ENCODE measurements around the gene IFIH1. TPM values are rescaled to one million over a fixed set of nuclear protein-coding genes. Genes with fewer than 3 reads are reported as not detected.

The IFIH1 gene
- total and polyA plus RNA-seq, 9 of the 15 experiments (the other 6 are each of a cell fraction or from before 2014, with no cell fraction given) = 0.15 to 1.2 (median 0.60) TPM; not detected in 1

- TF ChIP-seq TOE1 (IDR thresholded peaks at IDR 0.05; ENCODE audit: borderline replicate concordance) (no peak), TOE1 (CRISPR knock-in tag; IDR thresholded peaks at IDR 0.05; ENCODE audit: borderline replicate concordance, low read depth) (no peak), MCM7 (IDR thresholded peaks at IDR 0.05) (no peak), CLOCK (CRISPR knock-in tag; IDR thresholded peaks at IDR 0.05; ENCODE audit: borderline replicate concordance) (no peak), EGR1 (conservative IDR thresholded peaks at IDR 0.05) (no peak), SRSF3 (IDR thresholded peaks at IDR 0.05; ENCODE audit: insufficient read depth, low read length) (no peak)
- TF ChIP-seq, protein P1, sequence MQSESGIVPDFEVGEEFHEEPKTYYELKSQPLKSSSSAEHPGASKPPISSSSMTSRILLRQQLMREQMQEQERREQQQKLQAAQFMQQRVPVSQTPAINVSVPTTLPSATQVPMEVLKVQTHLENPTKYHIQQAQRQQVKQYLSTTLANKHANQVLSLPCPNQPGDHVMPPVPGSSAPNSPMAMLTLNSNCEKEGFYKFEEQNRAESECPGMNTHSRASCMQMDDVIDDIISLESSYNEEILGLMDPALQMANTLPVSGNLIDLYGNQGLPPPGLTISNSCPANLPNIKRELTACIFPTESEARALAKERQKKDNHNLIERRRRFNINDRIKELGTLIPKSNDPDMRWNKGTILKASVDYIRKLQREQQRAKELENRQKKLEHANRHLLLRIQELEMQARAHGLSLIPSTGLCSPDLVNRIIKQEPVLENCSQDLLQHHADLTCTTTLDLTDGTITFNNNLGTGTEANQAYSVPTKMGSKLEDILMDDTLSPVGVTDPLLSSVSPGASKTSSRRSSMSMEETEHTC (IDR thresholded peaks at IDR 0.05) = no peak
These were observed 60.3 kb downstream of the IFIH1 start (continued) for GRCh38 chr2:162258169-162258568.

DNA sequence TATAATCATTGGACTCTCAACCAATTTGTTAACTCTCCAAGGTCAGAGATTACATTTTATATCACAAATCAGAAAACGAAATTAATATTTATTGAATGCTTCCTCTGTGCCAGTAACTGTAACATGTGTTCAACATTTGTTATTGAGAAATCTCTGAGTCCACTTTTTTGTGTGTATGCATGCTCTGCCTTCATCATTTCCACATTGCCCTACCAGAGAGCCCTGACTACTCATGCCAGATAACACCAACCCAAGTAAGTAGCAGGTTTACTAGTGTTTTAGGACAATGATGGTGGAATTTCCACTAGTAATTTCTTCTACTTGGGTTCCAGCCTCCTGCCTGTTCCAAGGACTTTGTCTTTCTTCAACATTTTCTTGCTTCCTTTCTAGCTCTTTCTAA, 61.1 kb downstream of the IFIH1 start:
- Histone ChIP-seq H3K27ac (ENCODE audit: extremely low read depth, low read depth, low read length) (no peak overlapping the region), H4K20me1 (replicated peaks; ENCODE audit: control insufficient read depth, insufficient read depth, low read length) (no peaks in the 10 kb centered on the region), H3K4me2 (ENCODE audit: insufficient read depth, low read length) (no peak overlapping the region), H3K36me3 (ENCODE audit: control insufficient read depth, insufficient read depth, low read length) (no peaks in the 10 kb centered on the region), H3K79me2 (ENCODE audit: control insufficient read depth, insufficient read depth, low read length) (no peaks in the 10 kb centered on the region), H2AFZ (ENCODE audit: low read depth, low read length) (no peak overlapping the region), H3K4me1 (replicated peaks in 1 of 2; ENCODE audit: control insufficient read depth in 2 of 2, insufficient read depth in 2 of 2, low read length in 2 of 2) (no peaks in the 10 kb centered on the region), H3K4me3 (no peak overlapping the region), H3K27me3 (ENCODE audit: control insufficient read depth in 2 of 2, insufficient read depth in 2 of 2, low read length in 2 of 2) (no peaks in the 10 kb centered on the region), H3K9me1 (ENCODE audit: control insufficient read depth, insufficient read depth, low read length) (no peaks in the 10 kb centered on the region), H3K9me3 (replicated peaks; ENCODE audit: control insufficient read depth, insufficient read depth, low read depth, low read length) (no peaks in the 10 kb centered on the region; the same call in 1 of the 2 replicates), H3K9ac (ENCODE audit: insufficient read depth in 1 of 2, low read depth in 2 of 2, low read length in 2 of 2) (no peak overlapping the region)
- WGBS (ENCODE audit: insufficient coverage, low coverage, missing lambda C conversion rate) = 0% methylated on average over 1 of the region's 1 CpG
- ChIA-PET CTCF (ENCODE audit: low intra/inter-chr PET ratio) (no interaction called here), POLR2A (no interaction called here)
- in situ Hi-C loops (cut with MboI) = no loop called here
- no TSS peak for BruUV-seq (replicated peaks)
- ATAC-seq = no peak
- no peak for DNase-seq (ENCODE audit: extremely low read depth in 1 of 4, low spot score in 3 of 4)
- intact Hi-C loops (cut with micrococcal nuclease) = no loop called here
- FAIRE-seq = no peak
- TF ChIP-seq HCFC1 (IDR thresholded peaks at IDR 0.05; ENCODE audit: low read depth, low read length) (no peak), ATF7 (IDR thresholded peaks at IDR 0.05) (no peak), IFI16 (CRISPR knock-in tag; IDR thresholded peaks at IDR 0.05) (no peak)
- TF ChIP-seq, protein P2, sequence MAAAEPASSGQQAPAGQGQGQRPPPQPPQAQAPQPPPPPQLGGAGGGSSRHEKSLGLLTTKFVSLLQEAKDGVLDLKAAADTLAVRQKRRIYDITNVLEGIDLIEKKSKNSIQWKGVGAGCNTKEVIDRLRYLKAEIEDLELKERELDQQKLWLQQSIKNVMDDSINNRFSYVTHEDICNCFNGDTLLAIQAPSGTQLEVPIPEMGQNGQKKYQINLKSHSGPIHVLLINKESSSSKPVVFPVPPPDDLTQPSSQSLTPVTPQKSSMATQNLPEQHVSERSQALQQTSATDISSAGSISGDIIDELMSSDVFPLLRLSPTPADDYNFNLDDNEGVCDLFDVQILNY (CRISPR knock-in tag; IDR thresholded peaks at IDR 0.05) = no peak
- TF ChIP-seq, protein P3, sequence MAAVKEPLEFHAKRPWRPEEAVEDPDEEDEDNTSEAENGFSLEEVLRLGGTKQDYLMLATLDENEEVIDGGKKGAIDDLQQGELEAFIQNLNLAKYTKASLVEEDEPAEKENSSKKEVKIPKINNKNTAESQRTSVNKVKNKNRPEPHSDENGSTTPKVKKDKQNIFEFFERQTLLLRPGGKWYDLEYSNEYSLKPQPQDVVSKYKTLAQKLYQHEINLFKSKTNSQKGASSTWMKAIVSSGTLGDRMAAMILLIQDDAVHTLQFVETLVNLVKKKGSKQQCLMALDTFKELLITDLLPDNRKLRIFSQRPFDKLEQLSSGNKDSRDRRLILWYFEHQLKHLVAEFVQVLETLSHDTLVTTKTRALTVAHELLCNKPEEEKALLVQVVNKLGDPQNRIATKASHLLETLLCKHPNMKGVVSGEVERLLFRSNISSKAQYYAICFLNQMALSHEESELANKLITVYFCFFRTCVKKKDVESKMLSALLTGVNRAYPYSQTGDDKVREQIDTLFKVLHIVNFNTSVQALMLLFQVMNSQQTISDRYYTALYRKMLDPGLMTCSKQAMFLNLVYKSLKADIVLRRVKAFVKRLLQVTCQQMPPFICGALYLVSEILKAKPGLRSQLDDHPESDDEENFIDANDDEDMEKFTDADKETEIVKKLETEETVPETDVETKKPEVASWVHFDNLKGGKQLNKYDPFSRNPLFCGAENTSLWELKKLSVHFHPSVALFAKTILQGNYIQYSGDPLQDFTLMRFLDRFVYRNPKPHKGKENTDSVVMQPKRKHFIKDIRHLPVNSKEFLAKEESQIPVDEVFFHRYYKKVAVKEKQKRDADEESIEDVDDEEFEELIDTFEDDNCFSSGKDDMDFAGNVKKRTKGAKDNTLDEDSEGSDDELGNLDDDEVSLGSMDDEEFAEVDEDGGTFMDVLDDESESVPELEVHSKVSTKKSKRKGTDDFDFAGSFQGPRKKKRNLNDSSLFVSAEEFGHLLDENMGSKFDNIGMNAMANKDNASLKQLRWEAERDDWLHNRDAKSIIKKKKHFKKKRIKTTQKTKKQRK (IDR thresholded peaks at IDR 0.05; ENCODE audit: borderline replicate concordance, low read depth, low read length) = no peak

Measured in K562 (cell line).